Measurements from ENCODE around the gene MAN1C1.

GRCh38 chr1:25683177-25683576, 66.6 kb downstream of the MAN1C1 start:
- TF ChIP-seq CTCF (IDR thresholded peaks at IDR 0.05) (no peak), MEF2A (IDR thresholded peaks at IDR 0.05; ENCODE audit: borderline replicate concordance, low read depth) (no peak), SIN3A (IDR thresholded peaks at IDR 0.05; ENCODE audit: borderline replicate concordance, low read depth, low read length) (no peak), USF2 (IDR thresholded peaks at IDR 0.05; ENCODE audit: borderline replicate concordance, low read depth, low read length) (no peak), RCOR1 (IDR thresholded peaks at IDR 0.05; ENCODE audit: low read length) (no peak), USF1 (IDR thresholded peaks at IDR 0.05; ENCODE audit: borderline replicate concordance, low read depth) (no peak), RAD21 (IDR thresholded peaks at IDR 0.05; ENCODE audit: low read length) (no peak), TCF12 (IDR thresholded peaks at IDR 0.05) (no peak), CHD2 (IDR thresholded peaks at IDR 0.05; ENCODE audit: low read length, partially characterized antibody) (no peak), TAF1 (IDR thresholded peaks at IDR 0.05; ENCODE audit: borderline replicate concordance, low read depth, low read length) (no peak), MAX (IDR thresholded peaks at IDR 0.05; ENCODE audit: low read depth) (no peak)
